Activated CD4-positive, alpha-beta T cell treated with anti-CD3 and anti-CD28 coated beads, Interleukin-2, amount 10 ng/mL, durations not matched to agents 24 days and 14 days (primary cell): ENCODE results near the gene SLC44A4. TPM values are rescaled to one million over a fixed set of nuclear protein-coding genes. Genes with fewer than 3 reads are reported as not detected.
A peak's percentile ranks its signal among the peaks of the same experiment; 100 is the strongest.
"Not testable (repeated sequence)": the region's sequence is repeated elsewhere in the genome, so short reads cannot be mapped to it uniquely, and the experiment has no call there.

Source experiments
- DNase-seq: peaks from one replicate; pipeline ENCODE4 v3.0.0; 2022
- H3K27ac Mint-ChIP-seq: one replicate; pipeline ENCODE4 v1.8.0; 2022; ENCODE audit warnings: mild to moderate bottlenecking, mixed read lengths
- H3K27me3 Mint-ChIP-seq: one replicate; pipeline ENCODE4 v1.8.0; 2022; ENCODE audit warnings: mixed read lengths
- H3K36me3 Mint-ChIP-seq: one replicate; pipeline ENCODE4 v1.8.0; 2022; ENCODE audit warnings: low read depth, mild to moderate bottlenecking, mixed read lengths
- H3K4me1 Mint-ChIP-seq: one replicate; pipeline ENCODE4 v1.8.0; 2021; ENCODE audit warnings: mixed read lengths
- H3K4me3 Mint-ChIP-seq: one replicate; pipeline ENCODE4 v1.8.0; 2022; ENCODE audit warnings: mild to moderate bottlenecking, moderate library complexity, mixed read lengths
- H3K9me3 Mint-ChIP-seq: one replicate; pipeline ENCODE4 v1.8.0; 2021; ENCODE audit warnings: mixed read lengths
- intact Hi-C: fragments of 100-400 bp; cut with micrococcal nuclease; formaldehyde crosslinking; loops from one replicate; pipeline ENCODE4 v1.15.1; 2023
- total RNA-seq: library from RNA; stranded (reverse); gene quantifications from 2 replicates; pipeline ENCODE4 v1.2.3, GENCODE V29; 2022

Gene SLC44A4
- total RNA-seq, 1 donor from 2014 or later, result not detected

GRCh38 chr6:31817133-31817928, 61.5 kb downstream of the SLC44A4 start:
- peaks cover 14% of the 10 kb centered on the region for H3K36me3 Mint-ChIP-seq
- H3K27ac Mint-ChIP-seq, result peak overlapping the region; percentile 96
- H3K27me3 Mint-ChIP-seq, intact Hi-C loops, H3K9me3 Mint-ChIP-seq: not testable (repeated sequence)
- peak; percentile 83 for DNase-seq
- peaks cover 53% of the 10 kb centered on the region for H3K4me1 Mint-ChIP-seq
- peak overlapping the region; percentile 99 for H3K4me3 Mint-ChIP-seq

- Mint-ChIP-seq H3K4me3 (peak within 1 kb of the TSS; percentile 97), H3K4me1 (peaks cover 50% of the 10 kb centered on the region), H3K27me3 (no peaks in the 10 kb centered on the region), H3K27ac (peak within 1 kb of the TSS; percentile 97), H3K36me3 (peaks cover 21% of the 10 kb centered on the region), H3K9me3 (no peaks in the 10 kb centered on the region)
- DNase-seq, result peak; percentile 93
- intact Hi-C loops, result loop anchor here (2.0 kb wide), 1 partner anchor 20 kb away; no protein-coding TSS in a partner anchor
Observed at GRCh38 chr6:31815025-31815838, 63.6 kb downstream of the SLC44A4 start, which contains the start of the genes HSPA1A and HSPA1L. HSPA1A (plus strand) TSS chr6:31815543; CDS start chr6:31815757, 214 bp downstream. HSPA1L (minus strand) TSS chr6:31815283; CDS start chr6:31811972, 3,311 bp downstream.

- Mint-ChIP-seq H3K4me3 (peak overlapping the region; percentile 97), H3K27me3 (no peaks in the 10 kb centered on the region), H3K27ac (peak overlapping the region; percentile 97), H3K4me1 (peaks cover 46% of the 10 kb centered on the region), H3K36me3 (peaks cover 25% of the 10 kb centered on the region), H3K9me3 (no peaks in the 10 kb centered on the region)
- DNase-seq, result peak; percentile 93
- intact Hi-C loops, result loop anchor here (2.0 to 5.0 kb wide), 2 partner anchors 20 to 37 kb away; partner anchors contain the start of gene VWA7
Observed at GRCh38 chr6:31814677-31815024, 64.1 kb downstream of the SLC44A4 start.

GRCh38 chr6:31813465-31813849, 65.3 kb downstream of the SLC44A4 start:
- DNase-seq, result no peak
- Mint-ChIP-seq H3K27ac (peak overlapping the region; percentile 91), H3K9me3 (no peaks in the 10 kb centered on the region), H3K27me3 (no peaks in the 10 kb centered on the region), H3K36me3 (peaks cover 23% of the 10 kb centered on the region), H3K4me3 (peak overlapping the region; percentile 97), H3K4me1 (peaks cover 40% of the 10 kb centered on the region)
- intact Hi-C loops, result loop anchor here (2.0 to 5.0 kb wide), 2 partner anchors 19 to 36 kb away; partner anchors contain the start of genes VARS1 and VWA7

Other genes with a start within 250 kb of the SLC44A4 start
- 324 and 342 TPM in 2 replicates for gene BAG6, start 226.3 kb downstream of the SLC44A4 start, total RNA-seq
- 2.5 and 3.4 TPM in 2 replicates for gene APOM, start 223.1 kb downstream of the SLC44A4 start, total RNA-seq
- 16.8 and 17.9 TPM in 2 replicates for gene C6orf47, start 218.2 kb downstream of the SLC44A4 start, total RNA-seq
- 32.9 and 33.6 TPM in 2 replicates for gene GPANK1, start 214.0 kb downstream of the SLC44A4 start, total RNA-seq
- 288 and 302 TPM in 2 replicates for gene CSNK2B, start 212.9 kb downstream of the SLC44A4 start, total RNA-seq
- 32.8 and 33.5 TPM in 2 replicates for gene LY6G5B, start 209.0 kb downstream of the SLC44A4 start, total RNA-seq
- 4.1 and 4.9 TPM in 2 replicates for gene LY6G5C, start 197.9 kb downstream of the SLC44A4 start, total RNA-seq
- gene ABHD16A, start 175.7 kb downstream of the SLC44A4 start, total RNA-seq, result 43.1 and 44.7 TPM in 2 replicates
- gene LY6G6F, start 172.1 kb downstream of the SLC44A4 start, total RNA-seq, result not detected in 2 replicates
- gene LY6G6D, start 163.6 kb downstream of the SLC44A4 start, total RNA-seq, result not detected in 2 replicates
- not detected in 2 replicates for gene LY6G6C, start 157.3 kb downstream of the SLC44A4 start, total RNA-seq
- gene MPIG6B, start 155.6 kb downstream of the SLC44A4 start, total RNA-seq, result not detected in 2 replicates
- gene DDAH2, start 149.7 kb downstream of the SLC44A4 start, total RNA-seq, result 4.8 and 5.6 TPM in 2 replicates
- 385 TPM in 2 replicates for gene CLIC1, start 142.5 kb downstream of the SLC44A4 start, total RNA-seq
- 87.8 and 99.6 TPM in 2 replicates for gene MSH5, start 139.0 kb downstream of the SLC44A4 start, total RNA-seq
- 15.0 and 17.7 TPM in 2 replicates for gene SAPCD1, start 116.3 kb downstream of the SLC44A4 start, total RNA-seq
- gene VWA7, start 101.7 kb downstream of the SLC44A4 start, total RNA-seq, result 3.0 and 3.2 TPM in 2 replicates
- gene VARS1, start 83.2 kb downstream of the SLC44A4 start, total RNA-seq, result 173 and 181 TPM in 2 replicates
- 142 and 146 TPM in 2 replicates for gene LSM2, start 72.0 kb downstream of the SLC44A4 start, total RNA-seq
- 1.8 and 2.5 TPM in 2 replicates for gene HSPA1L, start 63.7 kb downstream of the SLC44A4 start, total RNA-seq
- gene HSPA1A, start 63.5 kb downstream of the SLC44A4 start, total RNA-seq, result 189 and 190 TPM in 2 replicates
- 156 and 161 TPM in 2 replicates for gene HSPA1B, start 51.3 kb downstream of the SLC44A4 start, total RNA-seq
- 20.4 and 22.2 TPM in 2 replicates for gene NEU1, start 16.2 kb downstream of the SLC44A4 start, total RNA-seq
- gene EHMT2, start 18.7 kb upstream of the SLC44A4 start, total RNA-seq, result 73.5 and 79.3 TPM in 2 replicates
- 3.7 and 4.6 TPM in 2 replicates for gene ZBTB12, start 23.1 kb upstream of the SLC44A4 start, total RNA-seq
- 0.30 and 0.43 TPM in 2 replicates for gene C2, start 48.7 kb upstream of the SLC44A4 start, total RNA-seq
- gene CFB, start 67.1 kb upstream of the SLC44A4 start, total RNA-seq, result 0.17 TPM in 1 of 2 replicates, not detected in the other
- gene NELFE, start 80.0 kb upstream of the SLC44A4 start, total RNA-seq, result 85.8 and 88.5 TPM in 2 replicates
- gene SKIC2, start 80.2 kb upstream of the SLC44A4 start, total RNA-seq, result 92.8 and 93.7 TPM in 2 replicates
- gene DXO, start 93.1 kb upstream of the SLC44A4 start, total RNA-seq, result 13.2 and 14.1 TPM in 2 replicates
- gene C4A, start 103.1 kb upstream of the SLC44A4 start, total RNA-seq, result 2.7 and 3.3 TPM in 2 replicates
- 2.9 and 3.7 TPM in 2 replicates for gene C4B, start 135.8 kb upstream of the SLC44A4 start, total RNA-seq
- 0.35 TPM in 1 of 2 replicates, not detected in the other for gene CYP21A2, start 159.4 kb upstream of the SLC44A4 start, total RNA-seq
- 3.3 and 4.6 TPM in 2 replicates for gene TNXB, start 230.3 kb upstream of the SLC44A4 start, total RNA-seq
- gene ATF6B, start 249.2 kb upstream of the SLC44A4 start, total RNA-seq, result 72.9 and 81.0 TPM in 2 replicates